HepG2 (cell line): ENCODE measurements around the gene DZANK1. TPM values are rescaled to one million over a fixed set of nuclear protein-coding genes. Genes with fewer than 3 reads are reported as not detected.
A peak's percentile ranks its signal among the peaks of the same experiment; 100 is the strongest.

Experiments
- ATRX ChIP-seq: sonication (generic); formaldehyde crosslinking; IDR thresholded peaks from 2 replicates; pipeline ENCODE4 v1.4.0; 2020; ENCODE audit warnings: missing genetic modification reagents, borderline replicate concordance
- CBX1 ChIP-seq: IDR thresholded peaks from one replicate; pipeline ENCODE4 v1.6.1; 2016; ENCODE audit warnings: antibody characterized with exemption, low read depth
- HOXA5 ChIP-seq: sonication (generic); formaldehyde crosslinking; IDR thresholded peaks from 2 replicates; pipeline ENCODE4 v1.4.0; 2020; ENCODE audit warnings: missing genetic modification reagents
- IRF2 ChIP-seq: IDR thresholded peaks from 2 replicates; pipeline ENCODE4 v1.6.1; 2018; ENCODE audit warnings: missing genetic modification reagents, missing compliant biosample characterization
- MEF2D ChIP-seq: sonication (generic); formaldehyde crosslinking; IDR thresholded peaks from 2 replicates; pipeline ENCODE4 v1.5.1; 2020; ENCODE audit warnings: mild to moderate bottlenecking, missing genetic modification reagents
- ONECUT2 ChIP-seq: sonication (generic); formaldehyde crosslinking; IDR thresholded peaks from 2 replicates; pipeline ENCODE4 v1.4.0; 2020; ENCODE audit warnings: missing genetic modification reagents
- PHF8 ChIP-seq: sonication (generic); formaldehyde crosslinking; IDR thresholded peaks from 2 replicates; pipeline ENCODE4 v1.5.0; 2020; ENCODE audit warnings: missing genetic modification reagents
- RFX1 ChIP-seq: fragments of 450-650 bp; IDR thresholded peaks from 2 replicates; pipeline ENCODE4 v1.6.1; 2017
- TSC22D2 ChIP-seq: sonication (generic); formaldehyde crosslinking; IDR thresholded peaks from 2 replicates; pipeline ENCODE4 v1.5.1; 2020; ENCODE audit warnings: missing genetic modification reagents, mild to moderate bottlenecking, borderline replicate concordance
- ZFP1 ChIP-seq: IDR thresholded peaks from 2 replicates; pipeline ENCODE4 v1.6.1; 2016
- ZFP91 ChIP-seq: sonication (generic); formaldehyde crosslinking; IDR thresholded peaks from 2 replicates; pipeline ENCODE4 v1.9.0; 2022; ENCODE audit warnings: missing genetic modification reagents, mild to moderate bottlenecking, borderline replicate concordance
- ZFYVE20 ChIP-seq: sonication (generic); formaldehyde crosslinking; IDR thresholded peaks from 2 replicates; pipeline ENCODE4 v1.8.0; 2023; ENCODE audit warnings: low read depth, mild to moderate bottlenecking, moderate library complexity, missing genetic modification reagents, borderline replicate concordance
- ZNF644 ChIP-seq: IDR thresholded peaks from 2 replicates; pipeline ENCODE4 v1.6.1; 2016; ENCODE audit warnings: low read depth
- ZNF672 ChIP-seq: sonication (generic); formaldehyde crosslinking; IDR thresholded peaks from 2 replicates; pipeline ENCODE4 v1.8.1; 2022; ENCODE audit warnings: missing genetic modification reagents
- ZNF781 ChIP-seq: sonication (generic); formaldehyde crosslinking; IDR thresholded peaks from 2 replicates; pipeline ENCODE4 v1.5.1; 2020; ENCODE audit warnings: borderline replicate concordance, mild to moderate bottlenecking, missing genetic modification reagents; ENCODE audit errors: not compliant biosample characterization
- ZSCAN20 ChIP-seq: sonication (generic); formaldehyde crosslinking; IDR thresholded peaks from 2 replicates; pipeline ENCODE4 v1.4.0; 2020; ENCODE audit warnings: missing genetic modification reagents, mild to moderate bottlenecking, borderline replicate concordance
- polyA plus RNA-seq, 8 experiments: library from polyadenylated mRNA; depleted of rRNA in 3 of 8; stranded (reverse) in 7 of 8; unstranded in 1 of 8; fragments of >200 nt; fragmentation: Illumina TruSeq in 4 of 8; extraction: Trizol in 4 of 8; gene quantifications; 2 replicates each; pipeline versions ENCODE4 v1.2.1 to v1.2.3, GENCODE V29; 2011 to 2016; ENCODE audit warnings: low read depth in 4 of 8, missing spikeins in 1 of 8, mixed read lengths in 1 of 8; ENCODE audit not compliant: insufficient read depth in 1 of 8
- total RNA-seq, 5 experiments: library from RNA; depleted of rRNA; stranded (reverse); fragments of >200 nt; fragmentation: Illumina TruSeq; extraction: Trizol; gene quantifications; 2 replicates each; pipeline ENCODE4 v1.2.3, GENCODE V29; 2016; ENCODE audit warnings: low read depth in 1 of 5
- TF ChIP-seq, protein P1 (sequence below): sonication (generic); formaldehyde crosslinking; IDR thresholded peaks from 2 replicates; pipeline ENCODE4 v1.4.0; 2020; ENCODE audit warnings: missing genetic modification reagents, borderline replicate concordance
- TF ChIP-seq, protein P2 (sequence below): sonication (generic); formaldehyde crosslinking; IDR thresholded peaks from 2 replicates; pipeline ENCODE4 v1.4.0; 2020; ENCODE audit warnings: mild to moderate bottlenecking, low read depth, missing genetic modification reagents
- TF ChIP-seq, protein P3 (sequence below): sonication (generic); formaldehyde crosslinking; conservative IDR thresholded peaks from 2 replicates; pipeline ENCODE4 v1.8.1; 2023; ENCODE audit warnings: missing genetic modification reagents

DZANK1 gene
- total and polyA plus RNA-seq, 2 of the 13 experiments (the other 11 are each of a cell fraction or from before 2014, with no cell fraction given) = 1.6 to 3.2 TPM

GRCh38 chr20:18507218-18508191 is 40.7 kb upstream of the DZANK1 start, which contains the start of gene SEC23B (continued):
- TF ChIP-seq, protein P1, sequence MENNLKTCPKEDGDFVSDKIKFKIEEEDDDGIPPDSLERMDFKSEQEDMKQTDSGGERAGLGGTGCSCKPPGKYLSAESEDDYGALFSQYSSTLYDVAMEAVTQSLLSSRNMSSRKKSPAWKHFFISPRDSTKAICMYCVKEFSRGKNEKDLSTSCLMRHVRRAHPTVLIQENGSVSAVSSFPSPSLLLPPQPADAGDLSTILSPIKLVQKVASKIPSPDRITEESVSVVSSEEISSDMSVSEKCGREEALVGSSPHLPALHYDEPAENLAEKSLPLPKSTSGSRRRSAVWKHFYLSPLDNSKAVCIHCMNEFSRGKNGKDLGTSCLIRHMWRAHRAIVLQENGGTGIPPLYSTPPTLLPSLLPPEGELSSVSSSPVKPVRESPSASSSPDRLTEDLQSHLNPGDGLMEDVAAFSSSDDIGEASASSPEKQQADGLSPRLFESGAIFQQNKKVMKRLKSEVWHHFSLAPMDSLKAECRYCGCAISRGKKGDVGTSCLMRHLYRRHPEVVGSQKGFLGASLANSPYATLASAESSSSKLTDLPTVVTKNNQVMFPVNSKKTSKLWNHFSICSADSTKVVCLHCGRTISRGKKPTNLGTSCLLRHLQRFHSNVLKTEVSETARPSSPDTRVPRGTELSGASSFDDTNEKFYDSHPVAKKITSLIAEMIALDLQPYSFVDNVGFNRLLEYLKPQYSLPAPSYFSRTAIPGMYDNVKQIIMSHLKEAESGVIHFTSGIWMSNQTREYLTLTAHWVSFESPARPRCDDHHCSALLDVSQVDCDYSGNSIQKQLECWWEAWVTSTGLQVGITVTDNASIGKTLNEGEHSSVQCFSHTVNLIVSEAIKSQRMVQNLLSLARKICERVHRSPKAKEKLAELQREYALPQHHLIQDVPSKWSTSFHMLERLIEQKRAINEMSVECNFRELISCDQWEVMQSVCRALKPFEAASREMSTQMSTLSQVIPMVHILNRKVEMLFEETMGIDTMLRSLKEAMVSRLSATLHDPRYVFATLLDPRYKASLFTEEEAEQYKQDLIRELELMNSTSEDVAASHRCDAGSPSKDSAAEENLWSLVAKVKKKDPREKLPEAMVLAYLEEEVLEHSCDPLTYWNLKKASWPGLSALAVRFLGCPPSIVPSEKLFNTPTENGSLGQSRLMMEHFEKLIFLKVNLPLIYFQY (CRISPR knock-in tag) = peak; percentile 72; the same call in 1 of the 2 replicates
- TF ChIP-seq ONECUT2 (CRISPR knock-in tag) (peak; percentile 45; the same call in 1 of the 2 replicates), MEF2D (peak; percentile 98), TSC22D2 (CRISPR knock-in tag) (peak; percentile 71; the same call in 1 of the 2 replicates), ZNF644 (CRISPR knock-in tag) (peak; percentile 78; the same call in 1 of the 2 replicates), ZFP91 (CRISPR knock-in tag) (peak; percentile 95; the same call in 1 of the 2 replicates), ZFYVE20 (no peak), IRF2 (CRISPR knock-in tag) (peak; percentile 91), HOXA5 (CRISPR knock-in tag) (peak; percentile 71), CBX1 (peak; percentile 14), ZSCAN20 (CRISPR knock-in tag) (peak; percentile 98), RFX1 (peak; percentile 65; the same call in 1 of the 2 replicates), ZFP1 (CRISPR knock-in tag) (peak; percentile 83), ZNF672 (CRISPR knock-in tag) (0 out of 2 replicates have a peak, but pooled peaks have one; percentile 28), ZNF781 (CRISPR knock-in tag) (peak; percentile 98), ATRX (CRISPR knock-in tag) (peak; percentile 72; the same call in 1 of the 2 replicates), PHF8 (CRISPR knock-in tag) (peak; percentile 98)
- TF ChIP-seq, protein P2, sequence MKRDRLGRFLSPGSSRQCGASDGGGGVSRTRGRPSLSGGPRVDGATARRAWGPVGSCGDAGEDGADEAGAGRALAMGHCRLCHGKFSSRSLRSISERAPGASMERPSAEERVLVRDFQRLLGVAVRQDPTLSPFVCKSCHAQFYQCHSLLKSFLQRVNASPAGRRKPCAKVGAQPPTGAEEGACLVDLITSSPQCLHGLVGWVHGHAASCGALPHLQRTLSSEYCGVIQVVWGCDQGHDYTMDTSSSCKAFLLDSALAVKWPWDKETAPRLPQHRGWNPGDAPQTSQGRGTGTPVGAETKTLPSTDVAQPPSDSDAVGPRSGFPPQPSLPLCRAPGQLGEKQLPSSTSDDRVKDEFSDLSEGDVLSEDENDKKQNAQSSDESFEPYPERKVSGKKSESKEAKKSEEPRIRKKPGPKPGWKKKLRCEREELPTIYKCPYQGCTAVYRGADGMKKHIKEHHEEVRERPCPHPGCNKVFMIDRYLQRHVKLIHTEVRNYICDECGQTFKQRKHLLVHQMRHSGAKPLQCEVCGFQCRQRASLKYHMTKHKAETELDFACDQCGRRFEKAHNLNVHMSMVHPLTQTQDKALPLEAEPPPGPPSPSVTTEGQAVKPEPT (CRISPR knock-in tag) = 0 out of 2 replicates have a peak, but pooled peaks have one; percentile 44
- TF ChIP-seq, protein P3, sequence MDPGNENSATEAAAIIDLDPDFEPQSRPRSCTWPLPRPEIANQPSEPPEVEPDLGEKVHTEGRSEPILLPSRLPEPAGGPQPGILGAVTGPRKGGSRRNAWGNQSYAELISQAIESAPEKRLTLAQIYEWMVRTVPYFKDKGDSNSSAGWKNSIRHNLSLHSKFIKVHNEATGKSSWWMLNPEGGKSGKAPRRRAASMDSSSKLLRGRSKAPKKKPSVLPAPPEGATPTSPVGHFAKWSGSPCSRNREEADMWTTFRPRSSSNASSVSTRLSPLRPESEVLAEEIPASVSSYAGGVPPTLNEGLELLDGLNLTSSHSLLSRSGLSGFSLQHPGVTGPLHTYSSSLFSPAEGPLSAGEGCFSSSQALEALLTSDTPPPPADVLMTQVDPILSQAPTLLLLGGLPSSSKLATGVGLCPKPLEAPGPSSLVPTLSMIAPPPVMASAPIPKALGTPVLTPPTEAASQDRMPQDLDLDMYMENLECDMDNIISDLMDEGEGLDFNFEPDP (CRISPR knock-in tag) = no peak
